ENCODE data around the gene LIN28A.
A peak's percentile ranks its signal among the peaks of the same experiment; 100 is the strongest.

GRCh38 chr1:26417111-26417759 is 6.6 kb downstream of the LIN28A start:
- TF ChIP-seq CTCF (IDR thresholded peaks at IDR 0.05) (peak; percentile 35 to 58 (median 40)), POLR2A (IDR thresholded peaks at IDR 0.05) (no peak)

Measured in uterus (tissue), 2 donors.